Keratinocyte (primary cell): ENCODE results near the gene LRRC7.

Experiments
- EZH2 ChIP-seq: IDR thresholded peaks from one replicate; pipeline ENCODE4 v1.6.1; 2012; ENCODE audit warnings: inconsistent platforms, mild to moderate bottlenecking, low read length, moderate library complexity
- TF ChIP-seq, protein P1 (sequence below), 3 experiments: IDR thresholded peaks in 1 of 3; conservative IDR thresholded peaks in 1 of 3; optimal IDR thresholded peaks in 1 of 3; 2 replicates in 2 of 3; 3 replicates in 1 of 3; pipeline versions ENCODE3 to v1.5.1; 2011; ENCODE audit warnings: low read length in 3 of 3, mild to moderate bottlenecking in 3 of 3, moderate library complexity in 2 of 3, control low read depth in 1 of 3, inconsistent platforms in 1 of 3; ENCODE audit not compliant: insufficient read depth in 2 of 3; ENCODE audit errors: extremely low read depth in 1 of 3

DNA sequence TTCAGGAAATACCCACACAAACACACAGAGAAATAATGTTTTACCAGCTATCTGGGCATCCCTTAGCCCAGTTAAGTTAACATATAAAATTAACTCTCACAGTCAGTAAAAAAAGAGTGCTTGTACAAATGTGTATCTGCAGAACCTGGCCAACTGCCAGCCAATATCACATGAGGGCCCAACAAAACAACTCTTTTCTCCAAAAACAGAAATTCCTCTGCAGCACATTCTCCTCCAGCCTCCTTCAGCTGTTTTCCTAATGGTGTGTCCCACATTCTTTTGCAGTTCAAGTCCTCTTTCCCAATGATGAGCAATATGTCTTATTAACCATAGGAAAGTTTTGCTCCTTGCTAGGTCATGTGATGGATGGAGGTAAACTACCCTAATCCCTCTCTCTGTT lies 75.5 kb downstream of the LRRC7 start:
- TF ChIP-seq, protein P1, sequence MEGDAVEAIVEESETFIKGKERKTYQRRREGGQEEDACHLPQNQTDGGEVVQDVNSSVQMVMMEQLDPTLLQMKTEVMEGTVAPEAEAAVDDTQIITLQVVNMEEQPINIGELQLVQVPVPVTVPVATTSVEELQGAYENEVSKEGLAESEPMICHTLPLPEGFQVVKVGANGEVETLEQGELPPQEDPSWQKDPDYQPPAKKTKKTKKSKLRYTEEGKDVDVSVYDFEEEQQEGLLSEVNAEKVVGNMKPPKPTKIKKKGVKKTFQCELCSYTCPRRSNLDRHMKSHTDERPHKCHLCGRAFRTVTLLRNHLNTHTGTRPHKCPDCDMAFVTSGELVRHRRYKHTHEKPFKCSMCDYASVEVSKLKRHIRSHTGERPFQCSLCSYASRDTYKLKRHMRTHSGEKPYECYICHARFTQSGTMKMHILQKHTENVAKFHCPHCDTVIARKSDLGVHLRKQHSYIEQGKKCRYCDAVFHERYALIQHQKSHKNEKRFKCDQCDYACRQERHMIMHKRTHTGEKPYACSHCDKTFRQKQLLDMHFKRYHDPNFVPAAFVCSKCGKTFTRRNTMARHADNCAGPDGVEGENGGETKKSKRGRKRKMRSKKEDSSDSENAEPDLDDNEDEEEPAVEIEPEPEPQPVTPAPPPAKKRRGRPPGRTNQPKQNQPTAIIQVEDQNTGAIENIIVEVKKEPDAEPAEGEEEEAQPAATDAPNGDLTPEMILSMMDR (optimal IDR thresholded peaks at IDR 0.05 in 1 of 3, IDR thresholded peaks at IDR 0.05 in 1 of 3, conservative IDR thresholded peaks at IDR 0.05 in 1 of 3; ENCODE audit: extremely low read depth in 1 of 3, insufficient read depth in 2 of 3, low read length in 3 of 3): no peak
- TF ChIP-seq EZH2: no peak
